WTC11 (cell line): ENCODE measurements around the gene TEX28.

Experiments
- CREB1 ChIP-seq: sonication (generic); formaldehyde crosslinking; IDR thresholded peaks from 2 replicates; pipeline ENCODE4 v1.8.0; 2023; ENCODE audit warnings: mild to moderate bottlenecking, missing genetic modification reagents
- ELF4 ChIP-seq: sonication (generic); formaldehyde crosslinking; IDR thresholded peaks from 2 replicates; pipeline ENCODE4 v1.8.1; 2022; ENCODE audit warnings: low read depth, mild to moderate bottlenecking, moderate library complexity, missing genetic modification reagents
- ETV6 ChIP-seq: sonication (generic); formaldehyde crosslinking; IDR thresholded peaks from 2 replicates; pipeline ENCODE4 v1.8.1; 2022; ENCODE audit warnings: mild to moderate bottlenecking, missing genetic modification reagents
- TF ChIP-seq, protein P1 (sequence below): fragments of 200-600 bp; IDR thresholded peaks from 2 replicates; pipeline ENCODE4 v1.8.0; 2022; ENCODE audit warnings: antibody characterized with exemption
- TF ChIP-seq, protein P2 (sequence below): sonication (generic); formaldehyde crosslinking; conservative IDR thresholded peaks from 2 replicates; pipeline ENCODE4 v1.8.1; 2023; ENCODE audit warnings: mild to moderate bottlenecking, low read depth, missing genetic modification reagents, moderate library complexity

DNA sequence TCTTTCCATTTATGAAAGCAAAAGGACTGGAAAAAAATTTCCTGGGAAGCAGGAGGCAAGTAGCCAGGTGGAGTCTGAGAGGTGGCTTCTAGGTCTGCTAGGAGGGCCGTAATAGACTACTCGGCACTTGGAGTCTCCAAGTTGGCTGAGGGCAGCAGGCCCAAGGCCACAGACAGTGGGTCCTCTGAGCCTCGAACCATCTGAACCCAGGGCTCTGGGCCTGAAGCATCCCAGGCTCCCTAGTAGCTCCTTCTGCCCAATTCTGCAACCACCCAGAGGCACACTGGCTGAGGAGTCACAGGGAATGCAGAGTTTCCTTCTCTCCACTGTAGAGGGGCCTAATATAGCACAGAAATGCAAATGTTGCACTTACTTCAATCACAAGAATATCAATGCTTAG, 20.5 kb upstream of the TEX28 start:
- TF ChIP-seq, protein P1, sequence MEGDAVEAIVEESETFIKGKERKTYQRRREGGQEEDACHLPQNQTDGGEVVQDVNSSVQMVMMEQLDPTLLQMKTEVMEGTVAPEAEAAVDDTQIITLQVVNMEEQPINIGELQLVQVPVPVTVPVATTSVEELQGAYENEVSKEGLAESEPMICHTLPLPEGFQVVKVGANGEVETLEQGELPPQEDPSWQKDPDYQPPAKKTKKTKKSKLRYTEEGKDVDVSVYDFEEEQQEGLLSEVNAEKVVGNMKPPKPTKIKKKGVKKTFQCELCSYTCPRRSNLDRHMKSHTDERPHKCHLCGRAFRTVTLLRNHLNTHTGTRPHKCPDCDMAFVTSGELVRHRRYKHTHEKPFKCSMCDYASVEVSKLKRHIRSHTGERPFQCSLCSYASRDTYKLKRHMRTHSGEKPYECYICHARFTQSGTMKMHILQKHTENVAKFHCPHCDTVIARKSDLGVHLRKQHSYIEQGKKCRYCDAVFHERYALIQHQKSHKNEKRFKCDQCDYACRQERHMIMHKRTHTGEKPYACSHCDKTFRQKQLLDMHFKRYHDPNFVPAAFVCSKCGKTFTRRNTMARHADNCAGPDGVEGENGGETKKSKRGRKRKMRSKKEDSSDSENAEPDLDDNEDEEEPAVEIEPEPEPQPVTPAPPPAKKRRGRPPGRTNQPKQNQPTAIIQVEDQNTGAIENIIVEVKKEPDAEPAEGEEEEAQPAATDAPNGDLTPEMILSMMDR: no peak
- TF ChIP-seq ELF4 (no peak), CREB1 (CRISPR knock-in tag) (no peak), ETV6 (CRISPR knock-in tag) (no peak)
- TF ChIP-seq, protein P2, sequence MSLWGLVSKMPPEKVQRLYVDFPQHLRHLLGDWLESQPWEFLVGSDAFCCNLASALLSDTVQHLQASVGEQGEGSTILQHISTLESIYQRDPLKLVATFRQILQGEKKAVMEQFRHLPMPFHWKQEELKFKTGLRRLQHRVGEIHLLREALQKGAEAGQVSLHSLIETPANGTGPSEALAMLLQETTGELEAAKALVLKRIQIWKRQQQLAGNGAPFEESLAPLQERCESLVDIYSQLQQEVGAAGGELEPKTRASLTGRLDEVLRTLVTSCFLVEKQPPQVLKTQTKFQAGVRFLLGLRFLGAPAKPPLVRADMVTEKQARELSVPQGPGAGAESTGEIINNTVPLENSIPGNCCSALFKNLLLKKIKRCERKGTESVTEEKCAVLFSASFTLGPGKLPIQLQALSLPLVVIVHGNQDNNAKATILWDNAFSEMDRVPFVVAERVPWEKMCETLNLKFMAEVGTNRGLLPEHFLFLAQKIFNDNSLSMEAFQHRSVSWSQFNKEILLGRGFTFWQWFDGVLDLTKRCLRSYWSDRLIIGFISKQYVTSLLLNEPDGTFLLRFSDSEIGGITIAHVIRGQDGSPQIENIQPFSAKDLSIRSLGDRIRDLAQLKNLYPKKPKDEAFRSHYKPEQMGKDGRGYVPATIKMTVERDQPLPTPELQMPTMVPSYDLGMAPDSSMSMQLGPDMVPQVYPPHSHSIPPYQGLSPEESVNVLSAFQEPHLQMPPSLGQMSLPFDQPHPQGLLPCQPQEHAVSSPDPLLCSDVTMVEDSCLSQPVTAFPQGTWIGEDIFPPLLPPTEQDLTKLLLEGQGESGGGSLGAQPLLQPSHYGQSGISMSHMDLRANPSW (CRISPR knock-in tag): no peak
